Right lobe of liver (tissue), 4 donors: Measurements from ENCODE around the gene PMEPA1.

Source experiments
- CTCF ChIP-seq, 4 donors: fragments of 200-600 bp in 3 of 4; fragments of 450-650 bp in 1 of 4; IDR thresholded peaks; one replicate each; pipeline versions ENCODE4 v1.5.1 to v1.8.0; 2016 to 2022; ENCODE audit warnings: antibody characterized with exemption in 4 of 4, mild to moderate bottlenecking in 2 of 4
- POLR2A ChIP-seq: fragments of 450-650 bp; IDR thresholded peaks from one replicate; pipeline ENCODE4 v1.6.1; 2017; ENCODE audit warnings: antibody characterized with exemption, mild to moderate bottlenecking
- donor health status: DM: no; HTN: no; CAD: no.
- donor health status: DM: no; HTN: no; CAD: no.
- donor health status: DM: no; HTN: yes; CAD: no.

GRCh38 chr20:57660181-57660921 is 49.5 kb downstream of the PMEPA1 start:
- TF ChIP-seq CTCF (IDR thresholded peaks at IDR 0.05), result no peak
- no peak for TF ChIP-seq POLR2A
